ENCODE results near the gene CSMD2. TPM values are rescaled to one million over a fixed set of nuclear protein-coding genes. Genes with fewer than 3 reads are reported as not detected.

CSMD2 gene
- total and polyA plus RNA-seq, 2 donors (not counting 1 experiment from before 2014, with no cell fraction given), result 2.2 to 7.6 TPM

- H4K20me1 ChIP-seq (ENCODE audit: control insufficient read depth, extremely low read depth, insufficient read depth, low read length), result no peaks in the 10 kb centered on the region
- H3K9ac ChIP-seq (ENCODE audit: insufficient read depth, low read length), result no peak overlapping the region
- no peak overlapping the region for H3K4me3 ChIP-seq (replicated peaks in 1 of 4; ENCODE audit: control extremely low read depth in 1 of 4, insufficient read depth in 1 of 4, low read depth in 3 of 4, low read length in 4 of 4)
- H3K4me1 ChIP-seq (ENCODE audit: control insufficient read depth, extremely low read depth, insufficient read depth, low read length), result peaks cover 7% of the 10 kb centered on the region
- H3K27ac ChIP-seq (ENCODE audit: insufficient read depth, low read length), result no peak overlapping the region
- no peaks in the 10 kb centered on the region for H3K36me3 ChIP-seq (ENCODE audit: control insufficient read depth, insufficient read depth, low read length)
- DNase-seq (ENCODE audit: low read depth in 2 of 2), result peak in 1 of 2 donors; percentile 87
- no peaks in the 10 kb centered on the region for H3K79me2 ChIP-seq (ENCODE audit: control insufficient read depth, insufficient read depth, low read length)
- no peaks in the 10 kb centered on the region for H3K9me3 ChIP-seq (ENCODE audit: control insufficient read depth, insufficient read depth, low read depth, low read length)
- TF ChIP-seq CTCF (conservative IDR thresholded peaks at IDR 0.05 in 1 of 2, IDR thresholded peaks at IDR 0.05 in 1 of 2; ENCODE audit: low read depth in 1 of 2, low read length in 2 of 2), result no peak
- H3K27me3 ChIP-seq (ENCODE audit: control insufficient read depth, insufficient read depth, low read length), result no peaks in the 10 kb centered on the region
- peak overlapping the region; percentile 27 for H3K4me2 ChIP-seq (ENCODE audit: extremely low read depth, insufficient read depth, low read length)
- no peak overlapping the region for H2AFZ ChIP-seq (ENCODE audit: low read length)
Observed at GRCh38 chr1:34066981-34067603, 97.9 kb downstream of the CSMD2 start.

DNA sequence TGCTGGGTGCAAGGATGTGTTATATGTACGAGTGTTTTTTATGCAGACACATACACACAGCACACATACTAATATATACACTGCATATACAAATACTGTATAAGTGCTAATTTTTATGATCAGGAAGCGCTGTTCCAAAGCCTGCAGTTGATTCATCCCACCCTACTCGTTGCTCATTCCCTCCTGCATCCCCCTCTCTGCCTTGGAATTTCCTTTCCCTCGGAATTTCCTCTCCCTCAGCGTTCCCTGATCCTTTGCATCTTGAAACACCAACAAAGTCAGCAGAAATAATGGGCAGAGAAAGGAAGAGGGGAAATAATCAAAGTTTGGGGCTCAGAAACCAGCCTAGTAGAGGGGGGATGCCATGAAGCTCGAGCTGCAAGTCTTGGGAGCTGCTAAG lies 98.9 kb downstream of the CSMD2 start:
- Histone ChIP-seq H3K9me3 (ENCODE audit: control insufficient read depth, insufficient read depth, low read depth, low read length) (no peaks in the 10 kb centered on the region), H4K20me1 (ENCODE audit: control insufficient read depth, extremely low read depth, insufficient read depth, low read length) (no peaks in the 10 kb centered on the region), H3K4me2 (ENCODE audit: extremely low read depth, insufficient read depth, low read length) (no peak overlapping the region), H3K79me2 (ENCODE audit: control insufficient read depth, insufficient read depth, low read length) (no peaks in the 10 kb centered on the region), H3K9ac (ENCODE audit: insufficient read depth, low read length) (no peak overlapping the region), H3K36me3 (ENCODE audit: control insufficient read depth, insufficient read depth, low read length) (no peaks in the 10 kb centered on the region), H2AFZ (ENCODE audit: low read length) (no peak overlapping the region), H3K4me3 (replicated peaks in 1 of 4; ENCODE audit: control extremely low read depth in 1 of 4, insufficient read depth in 1 of 4, low read depth in 3 of 4, low read length in 4 of 4) (no peak overlapping the region), H3K27ac (ENCODE audit: insufficient read depth, low read length) (no peak overlapping the region), H3K4me1 (ENCODE audit: control insufficient read depth, extremely low read depth, insufficient read depth, low read length) (peaks cover 7% of the 10 kb centered on the region), H3K27me3 (ENCODE audit: control insufficient read depth, insufficient read depth, low read length) (no peaks in the 10 kb centered on the region)
- no peak for DNase-seq (ENCODE audit: low read depth in 2 of 2)
- TF ChIP-seq EZH2 (IDR thresholded peaks at IDR 0.05; ENCODE audit: low read length, missing control alignments), result no peak
- TF ChIP-seq CTCF (conservative IDR thresholded peaks at IDR 0.05 in 1 of 2, IDR thresholded peaks at IDR 0.05 in 1 of 2; ENCODE audit: low read depth in 1 of 2, low read length in 2 of 2), result no peak

- no peak overlapping the region for H3K4me2 ChIP-seq (ENCODE audit: extremely low read depth, insufficient read depth, low read length)
- no peak overlapping the region for H3K9ac ChIP-seq (ENCODE audit: insufficient read depth, low read length)
- H3K4me3 ChIP-seq (replicated peaks in 1 of 4; ENCODE audit: control extremely low read depth in 1 of 4, insufficient read depth in 1 of 4, low read depth in 3 of 4, low read length in 4 of 4), result no peak overlapping the region
- H2AFZ ChIP-seq (ENCODE audit: low read length), result no peak overlapping the region
- H3K4me1 ChIP-seq (ENCODE audit: control insufficient read depth, extremely low read depth, insufficient read depth, low read length), result peaks cover 7% of the 10 kb centered on the region
- H3K79me2 ChIP-seq (ENCODE audit: control insufficient read depth, insufficient read depth, low read length), result no peaks in the 10 kb centered on the region
- DNase-seq (ENCODE audit: low read depth in 2 of 2), result no peak
- H3K27ac ChIP-seq (ENCODE audit: insufficient read depth, low read length), result no peak overlapping the region
- H3K36me3 ChIP-seq (ENCODE audit: control insufficient read depth, insufficient read depth, low read length), result no peaks in the 10 kb centered on the region
- H3K9me3 ChIP-seq (ENCODE audit: control insufficient read depth, insufficient read depth, low read depth, low read length), result no peaks in the 10 kb centered on the region
- H3K27me3 ChIP-seq (ENCODE audit: control insufficient read depth, insufficient read depth, low read length), result no peaks in the 10 kb centered on the region
- no peaks in the 10 kb centered on the region for H4K20me1 ChIP-seq (ENCODE audit: control insufficient read depth, extremely low read depth, insufficient read depth, low read length)
- TF ChIP-seq EZH2 (IDR thresholded peaks at IDR 0.05; ENCODE audit: low read length, missing control alignments), result no peak
- no peak for TF ChIP-seq CTCF (conservative IDR thresholded peaks at IDR 0.05 in 1 of 2, IDR thresholded peaks at IDR 0.05 in 1 of 2; ENCODE audit: low read depth in 1 of 2, low read length in 2 of 2)
Observed at GRCh38 chr1:34065498-34065897, 99.5 kb downstream of the CSMD2 start.
